Lower leg skin (tissue), 4 donors: Measurements from ENCODE around the gene CDH13. TPM values are rescaled to one million over a fixed set of nuclear protein-coding genes. Genes with fewer than 3 reads are reported as not detected.

Source experiments
- DNase-seq, 2 donors: peaks; one replicate each; pipeline ENCODE4 v3.0.0-alpha.2; 2019; ENCODE audit warnings: low spot score in 2 of 2
- H3K4me3 ChIP-seq: fragments of 200-600 bp; sonication (generic); 2 replicates; pipeline ENCODE4 v1.5.1; 2017; ENCODE audit warnings: mild to moderate bottlenecking, low read depth; ENCODE audit not compliant: poor library complexity, severe bottlenecking
- CTCF ChIP-seq, 3 donors: fragments of 450-650 bp; IDR thresholded peaks; one replicate each; pipeline ENCODE4 v1.5.1; 2016; ENCODE audit warnings: antibody characterized with exemption in 3 of 3, mild to moderate bottlenecking in 3 of 3, moderate library complexity in 2 of 3
- POLR2A ChIP-seq, 2 donors: fragments of 450-650 bp; IDR thresholded peaks; one replicate each; pipeline ENCODE4 v1.6.1; 2016 to 2017; ENCODE audit warnings: antibody characterized with exemption in 2 of 2, mild to moderate bottlenecking in 1 of 2, moderate library complexity in 1 of 2
- WGBS, 2 donors: methylation state at CpG; one replicate each; pipeline ENCODE4 v1.1.5; 2018; 5-methylcytosine and 5-hydroxymethylcytosine counted together
- intact Hi-C: fragments of 100-400 bp; cut with DNase I; formaldehyde crosslinking; loops from one replicate; pipeline ENCODE4 v1.15.0; 2023; ENCODE audit warnings: low total_unique reads
- total RNA-seq, 4 donors: library from RNA; depleted of rRNA; stranded (reverse); fragments of >200 nt; gene quantifications; one replicate each; pipeline ENCODE4 v1.1.0, GENCODE V29; 2016

CDH13 gene
- total RNA-seq, 4 donors from 2014 or later = 102 to 246 (median 155) TPM

- TF ChIP-seq CTCF (IDR thresholded peaks at IDR 0.05) (no peak), POLR2A (IDR thresholded peaks at IDR 0.05) (no peak)
- intact Hi-C loops = no loop called here
- WGBS, 2 donors = 80 to 81% methylated on average over 2 of the region's 2 CpGs
- H3K4me3 ChIP-seq = no peak overlapping the region
- DNase-seq = no peak
These were observed 259.4 kb downstream of the CDH13 start for GRCh38 chr16:82886146-82886545.

GRCh38 chr16:82888591-82889001 lies 261.8 kb downstream of the CDH13 start:
- TF ChIP-seq CTCF (IDR thresholded peaks at IDR 0.05) (no peak), POLR2A (IDR thresholded peaks at IDR 0.05) (no peak)
- no peak for DNase-seq
- intact Hi-C loops = no loop called here
- WGBS, 2 donors = 52 to 66% methylated on average over 4 of the region's 4 CpGs
- H3K4me3 ChIP-seq = no peak overlapping the region

DNA sequence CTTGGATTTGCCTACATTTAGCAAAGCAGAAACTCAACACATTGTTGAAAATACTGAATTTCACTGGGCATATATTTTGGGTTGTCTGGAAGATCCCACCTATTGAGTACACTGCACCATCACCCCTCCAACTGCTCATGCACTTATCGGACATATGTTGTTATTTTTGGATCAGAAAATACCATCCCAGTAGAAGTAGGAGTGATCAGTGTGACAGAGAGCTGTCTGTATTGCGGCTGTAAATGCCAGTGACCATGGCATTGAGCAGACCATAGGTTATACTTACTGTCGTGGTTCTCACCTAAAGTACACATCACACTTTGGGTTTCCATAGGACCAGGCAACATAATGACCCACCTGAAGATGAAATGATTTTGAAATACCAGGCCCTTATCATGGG lies 264.7 kb downstream of the CDH13 start:
- H3K4me3 ChIP-seq = no peak overlapping the region
- no peak for TF ChIP-seq POLR2A (IDR thresholded peaks at IDR 0.05)
- TF ChIP-seq CTCF (IDR thresholded peaks at IDR 0.05) = no peak
- DNase-seq = no peak
- 94 to 96% methylated on average over 3 of the region's 3 CpGs for WGBS, 2 donors
- intact Hi-C loops = no loop called here

DNA sequence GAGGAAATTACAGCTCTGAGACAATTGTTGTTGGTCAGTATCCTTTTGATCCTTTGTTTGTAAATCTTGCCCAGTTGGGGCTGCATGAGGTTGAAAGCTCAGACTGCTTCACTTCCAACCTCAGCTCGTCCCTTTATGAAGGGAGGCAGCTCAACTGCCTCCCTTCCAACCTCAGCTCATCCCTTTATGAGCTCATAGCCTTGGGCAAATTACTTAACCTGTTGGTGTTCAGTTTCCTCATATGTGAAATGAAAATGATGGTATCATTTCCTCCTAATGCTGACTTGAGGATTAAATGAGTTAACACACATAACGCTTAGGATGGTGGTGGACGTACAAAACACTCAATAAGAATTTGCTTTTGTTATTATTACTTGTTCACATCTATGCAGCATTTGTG lies 265.1 kb downstream of the CDH13 start:
- DNase-seq = no peak
- 55 to 60% methylated on average over 3 of the region's 3 CpGs for WGBS, 2 donors
- intact Hi-C loops = no loop called here
- H3K4me3 ChIP-seq = no peak overlapping the region
- TF ChIP-seq POLR2A (IDR thresholded peaks at IDR 0.05) (no peak), CTCF (IDR thresholded peaks at IDR 0.05) (no peak)

- TF ChIP-seq CTCF (IDR thresholded peaks at IDR 0.05) (no peak), POLR2A (IDR thresholded peaks at IDR 0.05) (no peak)
- no peak for DNase-seq
- WGBS, 2 donors = 76 to 84% methylated on average over 2 of the region's 2 CpGs
- intact Hi-C loops = no loop called here
- H3K4me3 ChIP-seq = no peak overlapping the region
These were observed 265.6 kb downstream of the CDH13 start for GRCh38 chr16:82892324-82892723.

DNA sequence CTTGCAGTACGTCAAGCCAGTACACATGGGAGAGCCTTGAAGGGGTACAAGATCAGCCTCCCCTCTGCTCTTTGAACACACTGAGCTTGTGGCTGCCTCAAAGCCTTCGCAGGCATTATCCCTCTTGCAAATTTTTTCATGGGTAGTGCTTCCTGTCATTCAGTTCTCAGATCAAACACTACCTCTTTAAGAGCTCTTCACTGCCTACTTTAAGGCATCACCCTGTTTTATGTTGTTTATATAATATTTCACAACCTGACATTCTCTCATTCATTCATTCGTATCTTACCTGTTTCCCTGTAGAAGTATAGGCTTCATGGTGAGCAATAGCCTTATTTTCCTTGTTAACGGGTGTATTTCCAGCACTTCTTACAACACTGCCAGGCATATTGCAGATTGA lies 269.1 kb downstream of the CDH13 start:
- DNase-seq = no peak
- 67 to 68% methylated on average over 4 of the region's 4 CpGs for WGBS, 2 donors
- H3K4me3 ChIP-seq = no peak overlapping the region
- no peak for TF ChIP-seq POLR2A (IDR thresholded peaks at IDR 0.05)
- no peak for TF ChIP-seq CTCF (IDR thresholded peaks at IDR 0.05)
- intact Hi-C loops = no loop called here
